Natural killer cell treated with Interleukin-12 subunit alpha and Interleukin-12 subunit beta and Interleukin-15 and Interleukin-18, amount 100 ng/mL, for 72 hours (primary cell): Measurements from ENCODE around the gene SCN5A. TPM values are rescaled to one million over a fixed set of nuclear protein-coding genes. Genes with fewer than 3 reads are reported as not detected.

Experiments
- ATAC-seq, 2 donors: fragments of 150-1000 bp; cut with Tn5 transposase in 1 of 2; sonication (Bioruptor Pico), chemical (Tn5 transposase) in 1 of 2; 2 replicates each; pipeline ENCODE4 v1.10.0; 2021
- DNase-seq: peaks from one replicate; pipeline ENCODE4 v3.0.0; 2022; ENCODE audit warnings: low spot score
- H3K27ac Mint-ChIP-seq, 2 donors: 1 replicate in 1 of 2; 2 replicates in 1 of 2; pipeline ENCODE4 v1.8.0; 2022; ENCODE audit warnings: mixed read lengths in 2 of 2, mild to moderate bottlenecking in 1 of 2, moderate library complexity in 1 of 2
- H3K27me3 Mint-ChIP-seq, 2 donors: 1 replicate in 1 of 2; 2 replicates in 1 of 2; pipeline ENCODE4 v1.8.0; 2022; ENCODE audit warnings: mixed read lengths in 2 of 2
- H3K36me3 Mint-ChIP-seq: one replicate; pipeline ENCODE4 v1.8.0; 2022; ENCODE audit warnings: mixed read lengths
- H3K4me1 Mint-ChIP-seq, 2 donors: 1 replicate in 1 of 2; 2 replicates in 1 of 2; pipeline ENCODE4 v1.8.0; 2022; ENCODE audit warnings: low read depth in 2 of 2, mixed read lengths in 2 of 2, mild to moderate bottlenecking in 1 of 2
- H3K4me3 Mint-ChIP-seq: one replicate; pipeline ENCODE4 v1.8.0; 2022; ENCODE audit warnings: mixed read lengths
- H3K9me3 Mint-ChIP-seq: 2 replicates; pipeline ENCODE4 v1.8.0; 2022; ENCODE audit warnings: mixed read lengths
- total RNA-seq, 2 donors: library from RNA; stranded (reverse); gene quantifications; one replicate each; pipeline ENCODE4 v1.2.3, GENCODE V29; 2022

SCN5A gene
- total RNA-seq, 2 donors from 2014 or later = 0.14 TPM; not detected in 1

DNA sequence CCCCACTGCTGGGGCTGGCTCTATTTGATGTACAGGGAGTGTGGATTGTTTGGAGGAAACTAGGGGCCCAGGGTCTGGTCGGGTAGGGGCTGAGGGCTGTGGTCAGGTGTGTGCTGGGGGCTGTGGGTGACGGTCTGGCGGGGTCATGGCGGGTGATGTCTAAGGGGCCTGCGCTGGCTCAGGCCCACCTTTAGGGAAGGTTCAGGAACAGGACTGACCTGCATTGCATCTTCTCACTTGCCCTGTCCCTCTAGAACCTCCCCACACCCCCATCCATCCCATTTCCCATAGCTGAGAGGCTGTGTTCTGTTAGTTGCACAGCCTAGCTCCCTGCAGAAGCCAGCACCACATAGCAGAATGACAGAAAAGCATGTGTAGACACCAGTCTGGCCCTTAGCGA is 39.1 kb downstream of the SCN5A start:
- no peak overlapping the region for H3K27ac Mint-ChIP-seq
- DNase-seq (peak; percentile 55), ATAC-seq (no peak)
- no peak overlapping the region for H3K4me3 Mint-ChIP-seq
- no peaks in the 10 kb centered on the region for H3K4me1 Mint-ChIP-seq
- no peaks in the 10 kb centered on the region for H3K9me3 Mint-ChIP-seq
- H3K27me3 Mint-ChIP-seq = no peaks in the 10 kb centered on the region
- no peaks in the 10 kb centered on the region for H3K36me3 Mint-ChIP-seq

DNA sequence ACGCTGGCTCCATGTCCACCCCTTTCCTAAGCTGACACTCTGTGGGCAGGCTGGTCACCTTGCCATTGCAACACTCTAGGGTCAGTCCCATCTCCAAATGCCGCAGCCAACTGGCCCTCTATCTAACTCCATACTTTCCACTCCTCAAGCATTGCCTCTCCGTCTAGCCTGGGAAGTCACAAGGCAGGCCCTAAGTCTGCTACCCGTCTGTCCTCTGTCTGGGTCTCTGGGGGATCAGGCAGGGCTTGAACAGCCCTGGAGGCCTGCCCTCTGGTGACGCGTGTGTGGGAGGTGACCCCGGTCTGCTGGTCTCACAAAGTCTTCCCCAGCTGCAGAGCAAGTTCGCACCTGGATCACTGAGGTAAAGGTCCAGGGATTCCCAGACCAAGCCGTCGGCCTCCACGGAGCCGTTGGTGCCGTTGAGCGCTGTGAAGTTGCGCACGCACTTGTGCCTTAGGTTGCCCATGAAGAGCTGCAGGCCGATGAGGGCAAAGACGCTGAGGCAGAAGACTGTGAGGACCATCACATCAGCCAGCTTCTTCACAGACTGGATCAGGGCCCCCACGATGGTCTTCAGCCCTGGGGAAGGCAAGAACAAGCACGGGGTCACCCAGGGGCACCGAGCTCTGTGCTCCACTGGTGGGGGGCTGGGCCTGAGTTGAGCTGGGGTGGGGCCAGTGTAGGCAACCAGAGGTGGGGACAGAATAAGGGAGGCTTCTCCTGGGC is 39.9 kb downstream of the SCN5A start:
- no peaks in the 10 kb centered on the region for H3K9me3 Mint-ChIP-seq
- H3K4me1 Mint-ChIP-seq = no peaks in the 10 kb centered on the region
- H3K4me3 Mint-ChIP-seq = no peak overlapping the region

DNA sequence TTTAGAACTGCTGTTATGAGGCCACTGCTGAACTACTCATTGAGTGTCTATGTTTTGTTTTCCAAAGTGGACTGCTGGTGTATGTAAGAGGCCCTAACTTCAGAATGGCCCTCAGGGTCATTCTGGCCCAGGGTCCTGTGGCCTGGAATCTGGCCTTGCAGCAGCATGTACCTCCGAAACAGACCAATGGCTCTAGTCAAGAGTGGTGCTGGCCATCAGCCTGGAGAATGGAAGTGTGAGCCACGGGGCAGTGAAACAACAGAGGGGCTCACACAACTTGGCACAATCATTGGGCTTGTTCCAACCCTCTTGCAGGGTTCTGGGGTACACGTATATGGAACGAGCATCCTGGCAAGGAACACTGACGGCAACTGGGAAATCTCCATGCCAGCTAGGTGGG is 40.5 kb downstream of the SCN5A start:
- Mint-ChIP-seq H3K27ac (no peak overlapping the region), H3K4me3 (no peak overlapping the region), H3K9me3 (no peaks in the 10 kb centered on the region), H3K36me3 (no peaks in the 10 kb centered on the region), H3K4me1 (no peaks in the 10 kb centered on the region), H3K27me3 (no peaks in the 10 kb centered on the region)
- ATAC-seq = no peak
- DNase-seq = peak; percentile 37

More for the DNA sequence above, 39.9 kb downstream of the SCN5A start:
- H3K36me3 Mint-ChIP-seq = no peaks in the 10 kb centered on the region
- no peaks in the 10 kb centered on the region for H3K27me3 Mint-ChIP-seq
- no peak overlapping the region for H3K27ac Mint-ChIP-seq
- peak; percentile 49 for DNase-seq
- no peak for ATAC-seq

DNA sequence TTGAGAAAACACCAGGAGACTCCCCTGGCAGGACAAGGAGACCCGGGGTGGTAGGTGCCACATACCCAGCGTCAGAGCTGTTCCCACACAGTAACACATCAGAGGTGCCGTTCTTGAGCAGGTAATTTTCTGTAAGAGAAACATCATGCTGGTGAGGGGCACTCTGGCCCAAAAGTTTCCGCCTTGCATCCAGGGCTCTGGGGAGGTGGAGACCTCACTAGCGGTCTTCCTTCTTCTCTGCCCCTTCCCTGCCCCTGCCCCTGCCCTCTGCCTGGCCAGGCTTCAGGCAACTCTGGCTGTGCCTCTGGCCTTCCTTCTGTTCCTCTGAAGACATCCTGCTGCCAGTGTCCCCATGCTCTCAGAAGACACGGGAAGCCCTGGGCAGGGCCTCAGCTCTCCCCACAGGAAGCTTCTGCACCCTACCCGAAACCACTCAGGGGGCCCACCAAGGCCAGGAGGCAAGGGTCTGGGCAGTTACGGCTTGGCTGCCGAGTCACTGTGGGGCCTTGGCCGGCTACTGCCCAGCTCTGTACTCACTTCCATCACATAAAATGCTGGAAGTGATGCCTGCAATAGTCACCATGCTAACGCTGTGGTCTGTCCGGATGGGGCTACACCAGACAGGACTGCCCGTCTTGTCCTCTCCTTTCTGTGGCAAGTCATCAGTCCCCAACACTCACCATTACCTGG is 41.3 kb downstream of the SCN5A start:
- no peak for ATAC-seq
- Mint-ChIP-seq H3K36me3 (no peaks in the 10 kb centered on the region), H3K27me3 (no peaks in the 10 kb centered on the region), H3K27ac (no peak overlapping the region), H3K9me3 (no peaks in the 10 kb centered on the region), H3K4me3 (no peak overlapping the region), H3K4me1 (no peaks in the 10 kb centered on the region)
- peak; percentile 44 for DNase-seq

DNA sequence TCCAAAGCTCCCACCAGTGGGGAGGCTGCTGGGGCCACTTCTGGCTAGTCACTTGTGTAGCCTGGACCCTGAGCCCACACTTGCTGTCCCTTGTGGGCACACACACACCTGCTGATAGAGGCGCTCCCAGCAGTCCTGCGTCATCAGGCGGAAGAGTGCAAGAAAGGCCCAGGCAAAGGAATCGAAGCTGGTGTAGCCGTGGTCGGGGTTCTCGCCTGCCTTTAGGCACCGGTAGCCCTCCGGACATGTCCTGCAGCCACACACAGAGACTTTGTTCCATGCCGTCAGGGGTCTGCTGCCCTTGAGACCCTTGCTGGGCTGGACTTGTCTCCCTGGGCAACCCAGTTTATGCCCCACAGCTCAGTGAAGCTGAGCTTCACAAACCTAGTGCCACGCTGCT is 42.9 kb downstream of the SCN5A start:
- H3K27me3 Mint-ChIP-seq = no peaks in the 10 kb centered on the region
- H3K36me3 Mint-ChIP-seq = no peaks in the 10 kb centered on the region
- DNase-seq (peak; percentile 15), ATAC-seq (no peak)
- H3K27ac Mint-ChIP-seq = no peak overlapping the region
- H3K4me3 Mint-ChIP-seq = no peak overlapping the region
- no peaks in the 10 kb centered on the region for H3K9me3 Mint-ChIP-seq
- H3K4me1 Mint-ChIP-seq = no peaks in the 10 kb centered on the region

DNA sequence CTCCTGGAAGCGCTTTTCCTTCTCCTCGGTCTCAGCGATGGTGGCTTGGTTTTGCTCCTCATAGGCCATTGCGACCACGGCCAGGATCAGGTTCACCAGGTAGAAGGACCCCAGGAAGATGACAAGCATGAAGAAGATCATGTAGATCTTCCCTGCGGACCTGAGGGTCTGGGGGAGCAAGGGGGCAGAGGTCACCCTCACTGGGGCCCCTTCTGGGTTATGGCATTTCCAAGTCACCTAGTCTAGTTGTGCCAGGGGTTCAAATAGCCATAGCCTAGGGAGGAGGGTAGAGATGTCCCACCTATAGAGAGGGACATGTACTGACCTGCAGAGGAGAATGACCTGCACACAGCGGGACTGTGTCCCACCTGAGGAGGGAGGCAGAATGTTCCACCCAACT is 43.5 kb downstream of the SCN5A start:
- Mint-ChIP-seq H3K27ac (no peak overlapping the region), H3K4me1 (no peaks in the 10 kb centered on the region), H3K4me3 (no peak overlapping the region), H3K27me3 (peaks cover 0 to 3% of the 10 kb centered on the region in 2 donors), H3K36me3 (no peaks in the 10 kb centered on the region), H3K9me3 (no peaks in the 10 kb centered on the region)
- DNase-seq = no peak
- no peak for ATAC-seq

DNA sequence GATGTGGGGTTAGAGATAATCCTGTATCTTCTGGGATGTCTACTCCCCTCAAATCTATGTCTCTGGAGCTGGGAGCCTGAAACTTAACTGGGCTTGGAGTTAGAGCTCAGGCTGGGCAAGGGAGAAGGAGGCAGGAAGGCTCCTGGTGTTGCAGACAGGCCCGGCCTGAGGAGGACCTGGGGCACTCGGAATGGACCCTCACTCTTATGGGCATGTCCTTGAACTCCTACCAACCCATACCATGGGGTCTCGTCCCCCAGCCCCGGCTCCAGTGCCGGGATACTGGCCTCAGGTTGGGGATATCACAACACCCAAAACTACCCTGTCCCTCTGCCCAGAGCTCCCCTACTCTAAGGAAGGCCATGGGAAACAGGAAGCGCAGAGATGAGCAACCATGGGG is 45.2 kb downstream of the SCN5A start:
- H3K27ac Mint-ChIP-seq = no peak overlapping the region
- no peaks in the 10 kb centered on the region for H3K9me3 Mint-ChIP-seq
- H3K4me3 Mint-ChIP-seq = no peak overlapping the region
- H3K4me1 Mint-ChIP-seq = no peaks in the 10 kb centered on the region
- H3K36me3 Mint-ChIP-seq = no peaks in the 10 kb centered on the region
- DNase-seq (no peak), ATAC-seq (no peak)
- peaks cover 0 to 5% of the 10 kb centered on the region in 2 donors for H3K27me3 Mint-ChIP-seq

DNA sequence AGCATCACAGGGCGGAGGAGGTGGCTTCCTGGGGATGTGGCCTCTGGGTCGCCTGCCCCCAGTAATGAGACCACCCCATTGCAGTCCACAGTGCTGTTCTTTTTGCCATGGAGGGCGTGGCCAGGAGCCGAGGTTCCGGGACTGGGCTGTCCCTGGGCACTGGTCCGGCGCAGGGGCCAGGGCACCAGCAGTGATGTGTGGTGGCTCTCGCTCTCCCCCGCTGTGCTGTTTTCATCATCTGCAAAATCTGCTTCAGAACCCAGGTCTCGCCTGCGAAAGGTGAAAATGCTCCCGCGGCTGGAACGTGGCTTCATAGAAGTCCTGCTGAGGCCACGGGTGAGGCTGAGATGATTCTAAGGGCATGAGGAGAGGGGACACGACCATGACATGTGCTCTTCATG is 45.8 kb downstream of the SCN5A start:
- Mint-ChIP-seq H3K27me3 (peaks cover under 1 to 5% of the 10 kb centered on the region in 2 donors), H3K27ac (no peak overlapping the region), H3K36me3 (no peaks in the 10 kb centered on the region), H3K4me3 (no peak overlapping the region), H3K4me1 (no peaks in the 10 kb centered on the region), H3K9me3 (no peaks in the 10 kb centered on the region)
- ATAC-seq = no peak
- DNase-seq = peak; percentile 40

DNA sequence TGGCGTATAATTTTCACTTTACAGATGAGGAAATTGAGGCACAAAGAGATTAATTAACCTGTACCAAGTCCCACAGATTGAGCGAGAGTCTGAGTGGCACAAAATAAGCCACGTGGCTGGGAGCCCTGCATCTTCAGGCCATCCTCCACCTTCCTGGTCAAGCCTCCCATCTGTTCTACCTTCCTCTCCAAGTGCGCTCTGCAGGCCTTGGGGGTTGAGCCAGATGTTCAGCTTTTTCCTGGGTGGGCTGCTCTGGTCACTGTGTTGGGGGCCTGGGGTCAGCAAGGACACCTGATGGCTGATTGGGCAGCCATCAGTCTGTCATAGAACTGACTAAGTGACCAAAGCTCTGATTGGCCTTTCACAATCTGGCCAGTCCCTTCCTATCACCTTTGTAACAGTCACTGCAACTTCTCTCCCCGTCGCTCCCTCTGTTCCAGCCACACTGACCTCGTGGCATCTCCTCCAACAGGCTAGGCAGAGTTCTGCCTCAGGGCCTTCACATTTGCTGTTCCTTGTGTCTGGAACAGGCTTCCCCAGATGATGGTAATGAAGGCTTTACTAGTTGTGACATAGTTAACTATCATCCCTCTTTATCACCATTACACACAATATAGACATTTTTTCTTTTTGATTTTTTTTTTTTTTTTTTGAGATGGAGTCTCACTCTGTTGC is 46.8 kb downstream of the SCN5A start:
- ATAC-seq = no peak
- H3K9me3 Mint-ChIP-seq = no peaks in the 10 kb centered on the region
- DNase-seq = peak; percentile 12
- no peak overlapping the region for H3K27ac Mint-ChIP-seq
- no peak overlapping the region for H3K4me3 Mint-ChIP-seq
- H3K27me3 Mint-ChIP-seq = peaks cover 7 to 11% of the 10 kb centered on the region in 2 donors
- no peaks in the 10 kb centered on the region for H3K36me3 Mint-ChIP-seq
- H3K4me1 Mint-ChIP-seq = no peaks in the 10 kb centered on the region

DNA sequence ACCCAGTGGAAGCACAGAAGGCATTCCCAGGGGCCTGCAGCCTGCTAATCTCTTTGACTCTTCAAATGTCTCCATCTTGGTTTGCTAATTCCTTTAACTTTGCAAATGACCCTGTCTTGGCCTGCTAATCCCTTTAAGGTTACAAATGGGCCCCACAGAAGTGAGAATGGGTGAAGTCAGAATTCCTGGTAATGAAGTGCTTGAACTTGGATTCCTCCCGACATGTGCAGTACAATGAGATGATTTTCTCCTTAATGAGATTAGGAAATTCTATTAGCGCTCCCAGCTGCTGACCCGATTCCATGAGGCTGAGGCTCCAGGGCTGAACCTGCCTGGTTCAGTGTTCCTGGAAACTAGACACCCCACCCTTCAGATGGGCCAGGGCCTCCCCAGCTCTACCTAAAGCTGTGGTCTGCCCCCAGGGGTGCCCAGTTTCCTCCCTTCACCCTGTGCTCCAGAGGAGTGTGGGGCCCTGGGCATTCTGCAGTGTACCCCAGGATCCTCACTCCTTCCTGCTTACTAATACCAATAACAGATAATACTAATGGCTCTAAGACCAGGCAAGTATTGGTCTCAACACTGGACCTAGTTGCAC is 47.4 kb downstream of the SCN5A start:
- DNase-seq (no peak), ATAC-seq (no peak)
- Mint-ChIP-seq H3K4me3 (no peak overlapping the region), H3K36me3 (no peaks in the 10 kb centered on the region), H3K4me1 (no peaks in the 10 kb centered on the region), H3K27ac (no peak overlapping the region), H3K27me3 (peaks cover 14 to 17% of the 10 kb centered on the region in 2 donors), H3K9me3 (no peaks in the 10 kb centered on the region)

DNA sequence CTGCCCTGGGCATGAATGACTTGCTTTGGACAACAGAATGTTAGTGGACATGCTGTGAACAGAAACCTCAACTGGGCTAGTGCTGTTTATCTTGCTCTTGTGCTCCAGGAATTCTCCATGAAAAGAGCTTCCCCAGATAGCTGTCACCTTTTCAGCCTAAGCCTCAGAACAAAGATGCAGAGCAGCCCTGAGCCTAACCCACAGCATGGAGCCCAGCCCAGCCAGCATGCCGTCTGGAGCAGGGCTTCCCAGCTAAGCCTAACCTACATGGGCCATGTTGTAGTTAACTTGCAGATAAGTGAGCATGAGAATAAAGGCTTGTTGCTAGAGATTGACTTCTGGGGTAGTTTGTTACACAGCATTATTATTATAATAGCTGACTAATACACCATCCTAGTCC is 48.9 kb downstream of the SCN5A start:
- Mint-ChIP-seq H3K4me1 (no peaks in the 10 kb centered on the region), H3K9me3 (no peaks in the 10 kb centered on the region), H3K36me3 (no peaks in the 10 kb centered on the region), H3K27ac (no peak overlapping the region), H3K27me3 (peaks cover 15 to 28% of the 10 kb centered on the region in 2 donors), H3K4me3 (no peak overlapping the region)
- no peak for ATAC-seq
- peak; percentile 18 for DNase-seq

DNA sequence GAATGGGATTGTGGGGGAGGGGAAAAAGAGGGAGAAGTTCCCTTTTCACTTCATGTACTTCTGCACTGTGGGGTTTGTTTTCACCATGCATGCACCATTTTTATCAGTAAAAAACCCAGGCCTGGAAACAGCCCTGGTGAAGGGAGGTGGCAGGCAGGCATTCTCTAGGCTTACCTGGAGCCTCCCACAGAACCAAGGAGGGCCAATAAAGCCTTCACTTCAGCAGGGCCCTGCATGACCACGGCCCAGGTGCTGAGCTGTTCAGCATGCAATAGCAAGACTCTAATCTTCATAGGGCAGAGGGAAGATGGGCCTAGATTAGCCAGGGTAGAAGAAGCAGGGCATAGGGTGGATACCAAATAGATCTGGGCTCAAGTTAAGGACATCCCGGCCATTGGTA is 49.6 kb downstream of the SCN5A start:
- Mint-ChIP-seq H3K27ac (no peak overlapping the region), H3K27me3 (peaks cover 17 to 28% of the 10 kb centered on the region in 2 donors), H3K4me3 (no peak overlapping the region), H3K9me3 (no peaks in the 10 kb centered on the region), H3K4me1 (no peaks in the 10 kb centered on the region), H3K36me3 (no peaks in the 10 kb centered on the region)
- DNase-seq (peak; percentile 22), ATAC-seq (no peak)

DNA sequence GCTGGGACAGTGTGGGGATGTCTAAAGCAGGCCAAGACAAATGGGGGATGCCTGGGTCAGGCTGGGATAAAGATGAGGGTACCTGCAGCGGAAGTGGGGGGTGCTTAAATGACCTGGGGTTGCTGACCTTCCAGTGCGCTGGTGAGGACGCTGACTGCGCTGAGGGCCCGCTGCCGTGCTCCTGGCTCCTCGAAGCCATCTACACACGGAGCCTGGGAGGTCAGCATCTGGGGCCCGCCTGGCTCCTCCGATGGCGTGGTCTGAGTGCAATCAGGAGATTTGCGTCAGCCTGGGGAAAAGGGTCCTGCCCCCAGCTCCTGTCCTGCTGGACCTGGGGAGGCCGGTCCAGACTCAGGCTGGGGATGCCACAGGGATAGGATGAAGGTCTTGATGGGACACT is 50.7 kb downstream of the SCN5A start:
- Mint-ChIP-seq H3K4me1 (no peaks in the 10 kb centered on the region), H3K9me3 (no peaks in the 10 kb centered on the region)
- peak; percentile 23 for DNase-seq

More for the DNA sequence above, 50.7 kb downstream of the SCN5A start:
- no peak overlapping the region for H3K4me3 Mint-ChIP-seq
- H3K27ac Mint-ChIP-seq = no peak overlapping the region
- peak in 1 of 2 donors; percentile 8 for ATAC-seq
- no peaks in the 10 kb centered on the region for H3K36me3 Mint-ChIP-seq
- H3K27me3 Mint-ChIP-seq = peaks cover 19 to 38% of the 10 kb centered on the region in 2 donors
